HG03354 (cell line): ENCODE data around the gene LMO2.
"Not testable (repeated sequence)": the region's sequence is repeated elsewhere in the genome, so short reads cannot be mapped to it uniquely, and the experiment has no call there.

Source experiments
- ATAC-seq: cut with Tn5 transposase; IDR thresholded peaks from one replicate; pipeline ENCODE4 v1.9.1; 2021; ENCODE audit warnings: mild to moderate bottlenecking; ENCODE audit not compliant: unreplicated experiment, poor library complexity, severe bottlenecking

Gene LMO2

GRCh38 chr11:33830903-33831648 is 60.8 kb downstream of the LMO2 start:
- no peak for ATAC-seq

GRCh38 chr11:33829430-33830141 is 62.3 kb downstream of the LMO2 start:
- ATAC-seq, result peak; percentile 82

DNA sequence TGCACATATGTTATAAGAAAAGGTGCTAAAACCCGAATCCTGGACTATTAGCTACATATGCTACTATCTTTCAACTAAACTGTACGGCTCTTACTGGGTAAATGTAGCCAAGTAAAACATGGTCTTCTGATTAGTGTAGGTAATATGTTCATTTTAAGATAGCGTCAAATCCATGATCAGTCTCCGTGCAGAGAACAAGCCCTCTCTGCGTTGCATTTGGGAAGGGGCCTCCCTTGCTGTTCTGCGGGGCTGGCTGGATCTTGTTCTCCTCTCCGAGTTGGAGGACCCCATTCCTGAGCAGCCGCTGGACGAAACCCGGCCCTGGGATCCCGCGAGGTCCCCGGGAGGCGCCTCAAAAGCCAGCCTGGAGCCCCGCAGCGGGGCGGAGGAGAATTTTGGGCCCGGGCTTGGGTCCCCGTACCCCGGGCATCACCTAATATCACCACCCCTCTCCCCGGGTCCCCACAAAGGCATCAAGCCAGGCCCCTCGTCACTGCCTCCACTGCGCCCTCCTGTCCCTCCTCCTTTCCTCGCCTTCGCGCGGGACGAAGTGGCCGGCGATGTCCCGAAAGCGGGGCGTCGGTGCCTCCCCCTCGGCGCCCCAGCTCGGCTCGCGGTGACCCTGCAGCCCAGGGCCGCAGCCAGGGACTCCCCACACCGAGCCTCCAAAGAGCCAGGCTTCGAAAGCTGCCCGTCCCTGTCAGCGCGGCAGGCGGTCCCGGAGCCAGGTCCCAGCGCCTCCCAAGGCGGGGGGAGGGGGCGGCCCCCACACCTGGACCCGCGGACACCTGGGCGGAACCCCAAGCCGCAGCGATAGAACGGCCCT is 63.1 kb downstream of the LMO2 start:
- no peak for ATAC-seq

DNA sequence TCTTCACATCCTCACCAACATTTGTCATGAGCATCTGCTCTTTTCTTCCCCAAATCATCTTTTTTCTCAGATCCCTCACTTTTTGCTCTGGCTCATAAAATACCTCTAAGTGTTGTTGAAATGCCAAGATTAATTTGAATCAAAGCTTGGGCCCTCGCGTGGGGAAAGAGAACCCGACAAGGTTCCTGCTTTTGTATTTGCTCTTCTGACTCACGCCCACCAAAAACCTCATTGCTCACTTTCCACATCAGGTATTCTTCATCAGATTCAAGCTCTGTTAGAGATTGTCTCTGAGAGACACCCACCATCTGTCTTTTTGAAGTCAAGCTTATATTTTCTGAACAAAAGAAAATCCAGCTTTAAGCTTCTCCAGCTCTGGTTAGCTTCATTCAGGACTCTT is 64.7 kb downstream of the LMO2 start:
- no peak for ATAC-seq

DNA sequence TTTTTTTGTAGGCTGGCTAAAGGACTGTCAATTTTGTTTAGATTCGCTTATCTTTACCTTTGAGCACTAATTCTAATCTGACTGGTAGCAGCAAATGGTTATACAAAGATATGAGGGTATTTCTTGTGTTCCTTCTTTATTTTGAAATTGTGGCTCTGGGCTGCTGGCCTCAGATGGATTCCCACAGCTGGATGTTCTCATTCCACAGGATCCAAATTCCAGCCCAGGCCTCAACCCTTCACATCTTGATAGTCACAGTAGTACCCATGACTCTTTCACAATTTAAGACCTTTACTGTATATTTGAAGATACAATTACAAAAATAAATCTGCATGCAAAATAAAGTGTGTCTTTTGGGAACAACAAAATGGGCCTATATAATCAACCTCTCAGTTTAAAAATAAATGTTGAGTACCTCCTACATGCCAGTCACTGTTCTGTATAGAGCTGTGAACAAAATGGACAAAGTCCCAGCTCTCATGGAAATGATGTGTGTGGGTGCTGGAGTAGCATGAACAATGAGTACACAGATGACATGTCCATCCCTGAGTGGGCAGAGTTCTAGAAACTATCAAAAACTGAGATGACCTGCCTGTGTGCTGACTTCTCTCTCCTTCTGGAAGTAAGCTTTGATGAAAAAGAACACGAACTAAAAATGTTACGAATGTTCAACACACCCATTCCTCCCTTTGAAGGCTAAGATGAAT is 65.9 kb downstream of the LMO2 start:
- no peak for ATAC-seq

GRCh38 chr11:33822981-33823380 is 68.9 kb downstream of the LMO2 start:
- not testable (repeated sequence) for ATAC-seq

- ATAC-seq, result no peak
Observed at GRCh38 chr11:33819278-33820035, 72.4 kb downstream of the LMO2 start.
